Breast epithelium (tissue), 3 donors: Measurements from ENCODE around the gene CCNYL1.

Experiments used
- POLR2A ChIP-seq: fragments of 450-650 bp; IDR thresholded peaks from one replicate; pipeline ENCODE4 v1.6.1; 2016; ENCODE audit warnings: antibody characterized with exemption, mild to moderate bottlenecking, moderate library complexity
- POLR2AphosphoS5 ChIP-seq, 3 donors: sonication (generic); formaldehyde crosslinking; IDR thresholded peaks; one replicate each; pipeline ENCODE4 v1.6.1; 2017; ENCODE audit warnings: antibody characterized with exemption in 3 of 3
- TF ChIP-seq, protein P1 (sequence below), 3 donors: fragments of 450-650 bp; IDR thresholded peaks; one replicate each; pipeline ENCODE4 v1.5.1; 2016 to 2017; ENCODE audit warnings: antibody characterized with exemption in 3 of 3, mild to moderate bottlenecking in 3 of 3, moderate library complexity in 3 of 3

DNA sequence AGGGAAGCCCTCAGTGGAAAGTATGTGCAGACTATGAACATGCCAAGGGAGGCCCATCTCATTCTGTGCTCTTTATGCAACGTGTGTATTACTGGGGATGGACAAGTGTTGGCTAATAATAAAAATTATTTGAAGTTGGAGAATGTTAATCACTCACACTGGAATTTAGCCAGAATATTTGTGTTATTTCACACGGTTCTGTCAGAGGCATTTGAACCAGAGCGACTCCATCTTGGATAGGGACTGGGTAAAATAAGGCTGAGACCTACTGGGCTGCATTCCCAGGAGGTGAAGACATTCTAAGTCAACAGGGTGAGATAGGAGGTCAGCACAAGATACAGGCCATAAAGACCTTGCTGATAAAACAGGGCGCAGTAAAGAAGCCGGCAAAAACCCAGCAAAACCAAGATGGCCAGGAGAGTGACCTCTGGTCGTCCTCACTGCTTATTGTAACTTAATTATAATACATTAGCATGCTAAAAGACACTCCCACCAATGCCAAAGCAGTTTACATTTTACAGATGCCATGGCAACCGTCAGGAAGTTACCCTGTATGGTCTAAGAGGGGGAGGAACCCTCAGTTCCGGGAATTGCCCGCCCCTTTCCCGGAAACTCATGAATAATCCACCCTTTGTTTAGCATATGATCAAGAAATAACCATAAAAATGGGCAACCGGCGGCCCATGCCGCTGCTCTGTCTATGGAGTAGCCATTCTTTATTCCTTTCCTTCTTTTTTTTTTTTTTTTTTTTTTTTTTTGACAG lies 60.8 kb downstream of the CCNYL1 start:
- TF ChIP-seq, protein P1, sequence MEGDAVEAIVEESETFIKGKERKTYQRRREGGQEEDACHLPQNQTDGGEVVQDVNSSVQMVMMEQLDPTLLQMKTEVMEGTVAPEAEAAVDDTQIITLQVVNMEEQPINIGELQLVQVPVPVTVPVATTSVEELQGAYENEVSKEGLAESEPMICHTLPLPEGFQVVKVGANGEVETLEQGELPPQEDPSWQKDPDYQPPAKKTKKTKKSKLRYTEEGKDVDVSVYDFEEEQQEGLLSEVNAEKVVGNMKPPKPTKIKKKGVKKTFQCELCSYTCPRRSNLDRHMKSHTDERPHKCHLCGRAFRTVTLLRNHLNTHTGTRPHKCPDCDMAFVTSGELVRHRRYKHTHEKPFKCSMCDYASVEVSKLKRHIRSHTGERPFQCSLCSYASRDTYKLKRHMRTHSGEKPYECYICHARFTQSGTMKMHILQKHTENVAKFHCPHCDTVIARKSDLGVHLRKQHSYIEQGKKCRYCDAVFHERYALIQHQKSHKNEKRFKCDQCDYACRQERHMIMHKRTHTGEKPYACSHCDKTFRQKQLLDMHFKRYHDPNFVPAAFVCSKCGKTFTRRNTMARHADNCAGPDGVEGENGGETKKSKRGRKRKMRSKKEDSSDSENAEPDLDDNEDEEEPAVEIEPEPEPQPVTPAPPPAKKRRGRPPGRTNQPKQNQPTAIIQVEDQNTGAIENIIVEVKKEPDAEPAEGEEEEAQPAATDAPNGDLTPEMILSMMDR (IDR thresholded peaks at IDR 0.05), result no peak
- TF ChIP-seq POLR2A (no peak), POLR2AphosphoS5 (IDR thresholded peaks at IDR 0.05) (no peak)
